HCT116 (cell line): Measurements from ENCODE around the gene SLC27A5. TPM values are rescaled to one million over a fixed set of nuclear protein-coding genes. Genes with fewer than 3 reads are reported as not detected.

ENCODE experiments used
- ATAC-seq: fragments of 200-7000 bp; cut with Tn5 transposase; 2 replicates; pipeline ENCODE4 v1.9.1; 2020; ENCODE audit warnings: mild to moderate bottlenecking, moderate library complexity
- BruUV-seq: library from RNA; stranded (reverse); fragments of 400-500 nt; replicated peaks from 2 replicates; lab custom pipeline; 2021; lab: Mats Ljungman, UMichigan
- CTCF ChIA-PET: fragments of 300-600 bp; sonication (Branson Sonifier 250); formaldehyde crosslinking; loops from one replicate; lab custom pipeline; 2021; ENCODE audit warnings: antibody characterized with exemption; lab: Charles Lee
- POLR2A ChIA-PET: fragments of 300-600, 350-600 bp; sonication (Branson Sonifier 250); formaldehyde crosslinking; loops from one replicate; lab custom pipeline; 2021; ENCODE audit warnings: antibody characterized with exemption; lab: Charles Lee
- RAD21 ChIA-PET, 2 experiments: fragments of 300-600 bp; sonication (Branson Sonifier 250); formaldehyde crosslinking; loops; one replicate each; lab custom pipeline; 2023; ENCODE audit warnings: low total read pairs in 2 of 2; ENCODE audit not compliant: uncharacterized antibody in 2 of 2, unreplicated experiment in 2 of 2, low non-redundant PET in 1 of 2; lab: Charles Lee
- DNase-seq: peaks from one replicate; pipeline ENCODE4 v3.0.0-alpha.2; 2010; ENCODE audit warnings: low read depth, low spot score
- H2AFZ ChIP-seq: fragments of 200-600 bp; shearing (Covaris generic), sonication (generic); 2 replicates; pipeline ENCODE4 v1.6.1; 2017; ENCODE audit warnings: low read depth, mixed run types, mixed read lengths, antibody characterized with exemption, low read length; ENCODE audit not compliant: poor library complexity, severe bottlenecking
- H3K27ac ChIP-seq: 2 replicates; pipeline ENCODE4 v1.5.1; 2012; ENCODE audit warnings: low read depth, low read length
- H3K27me3 ChIP-seq: fragments of 200-600 bp; sonication (generic); 2 replicates; pipeline ENCODE4 v1.6.1; 2016; ENCODE audit warnings: mixed run types, low read length, mixed read lengths; ENCODE audit not compliant: insufficient read depth
- H3K36me3 ChIP-seq, 2 experiments: fragments of 200-500 bp in 1 of 2; fragments of 200-600 bp in 1 of 2; sonication (Bioruptor generic) in 1 of 2; sonication (generic) in 1 of 2; 2 replicates each; pipeline versions ENCODE4 v1.5.1 to v1.6.1; 2014 to 2016; ENCODE audit warnings: low read length in 2 of 2, inconsistent platforms in 1 of 2, mixed read lengths in 1 of 2, mixed run types in 1 of 2; ENCODE audit not compliant: insufficient read depth in 2 of 2, control insufficient read depth in 1 of 2
- H3K4me1 ChIP-seq, 2 experiments: fragments of 200-600 bp in 1 of 2; sonication (generic) in 1 of 2; 2 replicates each; pipeline versions ENCODE4 v1.5.1 to v1.6.1; 2012 to 2017; ENCODE audit warnings: low read length in 2 of 2, inconsistent platforms in 1 of 2, mild to moderate bottlenecking in 1 of 2, mixed read lengths in 1 of 2, mixed run types in 1 of 2, moderate library complexity in 1 of 2; ENCODE audit not compliant: insufficient read depth in 2 of 2, control insufficient read depth in 1 of 2
- H3K4me2 ChIP-seq: fragments of 200-600 bp; sonication (generic); 2 replicates; pipeline ENCODE4 v1.6.1; 2017; ENCODE audit warnings: mixed run types, low read length, mixed read lengths
- H3K4me3 ChIP-seq, 2 experiments: fragments of 200-600 bp in 1 of 2; sonication (generic) in 1 of 2; replicated peaks in 1 of 2; 2 replicates each; pipeline ENCODE4 v1.5.1; 2011 to 2016; ENCODE audit warnings: low read length in 2 of 2, control low read depth in 1 of 2, low read depth in 1 of 2, mild to moderate bottlenecking in 1 of 2, mixed read lengths in 1 of 2, mixed run types in 1 of 2
- H3K79me2 ChIP-seq: fragments of 200-600 bp; sonication (generic); 2 replicates; pipeline ENCODE4 v1.6.1; 2017; ENCODE audit warnings: mild to moderate bottlenecking, mixed run types, low read length, moderate library complexity, mixed read lengths; ENCODE audit not compliant: insufficient read depth
- H3K9ac ChIP-seq: fragments of 200-600 bp; sonication (generic); 2 replicates; pipeline ENCODE4 v1.6.1; 2016; ENCODE audit warnings: low read length, mixed read lengths
- H3K9me2 ChIP-seq: fragments of 200-600 bp; sonication (generic), shearing (Covaris generic); 2 replicates; pipeline ENCODE4 v1.6.1; 2017; ENCODE audit warnings: mixed run types, mild to moderate bottlenecking, moderate library complexity; ENCODE audit not compliant: insufficient read depth
- H3K9me3 ChIP-seq, 2 experiments: fragments of 200-500 bp in 1 of 2; fragments of 200-600 bp in 1 of 2; sonication (Bioruptor generic) in 1 of 2; sonication (generic) in 1 of 2; 2 replicates each; pipeline ENCODE4 v1.6.1; 2014 to 2017; ENCODE audit warnings: low read length in 2 of 2, mixed read lengths in 2 of 2, inconsistent platforms in 1 of 2, low read depth in 1 of 2, mild to moderate bottlenecking in 1 of 2, mixed run types in 1 of 2, moderate library complexity in 1 of 2; ENCODE audit not compliant: control insufficient read depth in 1 of 2, insufficient read depth in 1 of 2
- H4K20me1 ChIP-seq: fragments of 200-600 bp; sonication (generic), shearing (Covaris generic); 2 replicates; pipeline ENCODE4 v1.6.1; 2017; ENCODE audit warnings: mixed run types, mild to moderate bottlenecking, moderate library complexity; ENCODE audit not compliant: insufficient read depth
- EGR1 ChIP-seq: IDR thresholded peaks from 2 replicates; pipeline ENCODE4 v1.6.1; 2012; ENCODE audit warnings: low read depth
- EZH2 ChIP-seq: fragments of 200-600 bp; sonication (generic); IDR thresholded peaks from 2 replicates; pipeline ENCODE4 v1.6.1; 2017; ENCODE audit warnings: antibody characterized with exemption, mixed run types
- POLR2AphosphoS5 ChIP-seq: IDR thresholded peaks from 2 replicates; pipeline ENCODE4 v1.6.1; 2011; ENCODE audit warnings: mild to moderate bottlenecking, low read depth, low read length, moderate library complexity
- SP1 ChIP-seq: IDR thresholded peaks from 2 replicates; pipeline ENCODE4 v1.6.1; 2012; ENCODE audit warnings: low read depth
- SRF ChIP-seq: IDR thresholded peaks from 2 replicates; pipeline ENCODE4 v1.6.1; 2012; ENCODE audit warnings: low read depth
- YY1 ChIP-seq: IDR thresholded peaks from 2 replicates; pipeline ENCODE4 v1.6.1; 2011; ENCODE audit warnings: low read length, low read depth, moderate library complexity, mild to moderate bottlenecking; ENCODE audit not compliant: insufficient replicate concordance; ENCODE audit errors: extremely low read depth
- ZFX ChIP-seq: fragments of 450-650 bp; IDR thresholded peaks from 2 replicates; pipeline ENCODE4 v1.6.1; 2017
- ZNF274 ChIP-seq: fragments of 200-500 bp; sonication (Bioruptor generic); IDR thresholded peaks from 2 replicates; pipeline ENCODE4 v1.6.1; 2014; ENCODE audit warnings: mild to moderate bottlenecking, low read depth, low read length, inconsistent platforms
- intact Hi-C: fragments of 100-400 bp; cut with micrococcal nuclease; formaldehyde crosslinking; loops from 2 replicates; pipeline ENCODE4 v1.10.0; 2022
- total RNA-seq: library from RNA; stranded (reverse); gene quantifications from one replicate; pipeline ENCODE4 v1.2.1, GENCODE V29; 2021; ENCODE audit not compliant: unreplicated experiment
- TF ChIP-seq, protein P1 (sequence below): IDR thresholded peaks from 2 replicates; pipeline ENCODE4 v1.6.1; 2012

The SLC27A5 gene
- total RNA-seq, 1 experiment from 2014 or later: 27.1 TPM

DNA sequence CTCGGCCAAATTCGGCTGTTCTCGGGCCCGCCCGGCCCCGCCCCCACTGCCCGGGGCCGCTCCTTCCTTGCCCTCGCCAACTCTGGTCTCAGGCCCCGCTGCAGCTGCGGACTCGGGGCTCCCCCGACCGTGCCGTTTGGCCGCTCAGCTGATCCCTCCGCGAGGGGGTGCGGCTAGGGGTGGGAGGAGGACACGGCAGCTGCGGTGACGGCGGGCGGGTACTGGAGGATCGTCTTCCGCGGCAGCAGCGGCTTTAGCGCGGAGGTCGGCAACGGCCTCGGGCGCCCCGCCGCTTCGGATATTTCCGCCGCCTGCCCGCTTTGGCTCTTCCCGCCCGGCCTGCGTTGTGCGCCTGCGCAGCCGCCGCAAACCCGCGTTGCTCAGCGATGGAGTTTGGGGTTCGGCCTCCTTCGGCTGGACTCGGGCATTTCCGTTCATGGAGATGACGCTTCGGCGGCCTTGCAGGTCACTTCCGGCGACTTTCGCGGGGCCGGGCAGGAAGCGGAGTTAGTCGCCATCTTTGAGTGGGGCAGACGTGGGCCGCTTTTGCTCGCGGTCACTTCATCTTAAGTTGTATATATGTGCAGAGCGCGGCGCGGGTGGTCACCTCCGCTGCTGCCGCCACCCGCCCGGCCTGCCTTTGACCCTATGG is 47.0 kb upstream of the SLC27A5 start:
- Histone ChIP-seq H4K20me1 (no peaks in the 10 kb centered on the region), H3K9me3 (no peaks in the 10 kb centered on the region)
- TF ChIP-seq POLR2AphosphoS5 (peak; percentile 67), SP1 (peak; percentile 36; the same call in 1 of the 2 replicates), EZH2 (no peak), ZFX (peak; percentile 81; the same call in 1 of the 2 replicates), ZNF274 (no peak), YY1 (peak; percentile 97), SRF (peak; percentile 83; the same call in 1 of the 2 replicates), EGR1 (0 out of 2 replicates have a peak, but pooled peaks have one; percentile 32)
- TF ChIP-seq, protein P1, sequence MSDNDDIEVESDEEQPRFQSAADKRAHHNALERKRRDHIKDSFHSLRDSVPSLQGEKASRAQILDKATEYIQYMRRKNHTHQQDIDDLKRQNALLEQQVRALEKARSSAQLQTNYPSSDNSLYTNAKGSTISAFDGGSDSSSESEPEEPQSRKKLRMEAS: peak; percentile 74
- TF ChIP-seq, all 23 proteins: peak for 7
- Histone ChIP-seq H3K79me2 (peaks cover 51% of the 10 kb centered on the region), H3K27me3 (no peaks in the 10 kb centered on the region), H3K36me3 (peaks cover 7 to 20% of the 10 kb centered on the region in 2 experiments; a peak in 2 of 4 replicates), H2AFZ (no peak overlapping the region), H3K9ac (peak overlapping the region; percentile 94), H3K27ac (peak overlapping the region; percentile 98), H3K4me3 (peak overlapping the region; percentile 74 to 99), H3K9me2 (no peaks in the 10 kb centered on the region), H3K4me2 (peak overlapping the region; percentile 79), H3K4me1 (peaks cover 22 to 49% of the 10 kb centered on the region in 2 experiments)
- ATAC-seq: peak; percentile 68
- intact Hi-C loops: loop anchor here (1.0 kb wide), 1 partner anchor 15 kb away; the partner anchor contains the start of gene MZF1
- CTCF ChIA-PET: interaction anchor here (1.0 kb wide), 1 partner anchor 40 kb away, joined by 5 read pairs; the partner anchor contains the start of gene ZBTB45
- POLR2A ChIA-PET: interaction anchor here (0.8 to 1.4 kb wide), 8 partner anchors 9 to 44 kb away, joined by 3 to 17 read pairs (median 6); partner anchors contain the start of genes MZF1, TRIM28 and ZBTB45
- peak; percentile 98 for DNase-seq
- RAD21 ChIA-PET: no interaction called here
- no TSS peak for BruUV-seq
